HCT116 (cell line): ENCODE measurements around the gene PLAAT3. TPM values are rescaled to one million over a fixed set of nuclear protein-coding genes. Genes with fewer than 3 reads are reported as not detected.

Experiments
- ATAC-seq: fragments of 200-7000 bp; cut with Tn5 transposase; 2 replicates; pipeline ENCODE4 v1.9.1; 2020; ENCODE audit warnings: mild to moderate bottlenecking, moderate library complexity
- BruUV-seq: library from RNA; stranded (reverse); fragments of 400-500 nt; replicated peaks from 2 replicates; lab custom pipeline; 2021; lab: Mats Ljungman, UMichigan
- CTCF ChIA-PET: fragments of 300-600 bp; sonication (Branson Sonifier 250); formaldehyde crosslinking; loops from one replicate; lab custom pipeline; 2021; ENCODE audit warnings: antibody characterized with exemption; lab: Charles Lee
- POLR2A ChIA-PET: fragments of 300-600, 350-600 bp; sonication (Branson Sonifier 250); formaldehyde crosslinking; loops from one replicate; lab custom pipeline; 2021; ENCODE audit warnings: antibody characterized with exemption; lab: Charles Lee
- RAD21 ChIA-PET, 2 experiments: fragments of 300-600 bp; sonication (Branson Sonifier 250); formaldehyde crosslinking; loops; one replicate each; lab custom pipeline; 2023; ENCODE audit warnings: low total read pairs in 2 of 2; ENCODE audit not compliant: uncharacterized antibody in 2 of 2, unreplicated experiment in 2 of 2, low non-redundant PET in 1 of 2; lab: Charles Lee
- DNase-seq: peaks from one replicate; pipeline ENCODE4 v3.0.0-alpha.2; 2010; ENCODE audit warnings: low read depth, low spot score
- H2AFZ ChIP-seq: fragments of 200-600 bp; shearing (Covaris generic), sonication (generic); 2 replicates; pipeline ENCODE4 v1.6.1; 2017; ENCODE audit warnings: low read depth, mixed run types, mixed read lengths, antibody characterized with exemption, low read length; ENCODE audit not compliant: poor library complexity, severe bottlenecking
- H3K27ac ChIP-seq: 2 replicates; pipeline ENCODE4 v1.5.1; 2012; ENCODE audit warnings: low read depth, low read length
- H3K27me3 ChIP-seq: fragments of 200-600 bp; sonication (generic); 2 replicates; pipeline ENCODE4 v1.6.1; 2016; ENCODE audit warnings: mixed run types, low read length, mixed read lengths; ENCODE audit not compliant: insufficient read depth
- H3K36me3 ChIP-seq, 2 experiments: fragments of 200-500 bp in 1 of 2; fragments of 200-600 bp in 1 of 2; sonication (Bioruptor generic) in 1 of 2; sonication (generic) in 1 of 2; 2 replicates each; pipeline versions ENCODE4 v1.5.1 to v1.6.1; 2014 to 2016; ENCODE audit warnings: low read length in 2 of 2, inconsistent platforms in 1 of 2, mixed read lengths in 1 of 2, mixed run types in 1 of 2; ENCODE audit not compliant: insufficient read depth in 2 of 2, control insufficient read depth in 1 of 2
- H3K4me1 ChIP-seq, 2 experiments: fragments of 200-600 bp in 1 of 2; sonication (generic) in 1 of 2; 2 replicates each; pipeline versions ENCODE4 v1.5.1 to v1.6.1; 2012 to 2017; ENCODE audit warnings: low read length in 2 of 2, inconsistent platforms in 1 of 2, mild to moderate bottlenecking in 1 of 2, mixed read lengths in 1 of 2, mixed run types in 1 of 2, moderate library complexity in 1 of 2; ENCODE audit not compliant: insufficient read depth in 2 of 2, control insufficient read depth in 1 of 2
- H3K4me2 ChIP-seq: fragments of 200-600 bp; sonication (generic); 2 replicates; pipeline ENCODE4 v1.6.1; 2017; ENCODE audit warnings: mixed run types, low read length, mixed read lengths
- H3K4me3 ChIP-seq, 2 experiments: fragments of 200-600 bp in 1 of 2; sonication (generic) in 1 of 2; replicated peaks in 1 of 2; 2 replicates each; pipeline ENCODE4 v1.5.1; 2011 to 2016; ENCODE audit warnings: low read length in 2 of 2, control low read depth in 1 of 2, low read depth in 1 of 2, mild to moderate bottlenecking in 1 of 2, mixed read lengths in 1 of 2, mixed run types in 1 of 2
- H3K79me2 ChIP-seq: fragments of 200-600 bp; sonication (generic); 2 replicates; pipeline ENCODE4 v1.6.1; 2017; ENCODE audit warnings: mild to moderate bottlenecking, mixed run types, low read length, moderate library complexity, mixed read lengths; ENCODE audit not compliant: insufficient read depth
- H3K9ac ChIP-seq: fragments of 200-600 bp; sonication (generic); 2 replicates; pipeline ENCODE4 v1.6.1; 2016; ENCODE audit warnings: low read length, mixed read lengths
- H3K9me2 ChIP-seq: fragments of 200-600 bp; sonication (generic), shearing (Covaris generic); 2 replicates; pipeline ENCODE4 v1.6.1; 2017; ENCODE audit warnings: mixed run types, mild to moderate bottlenecking, moderate library complexity; ENCODE audit not compliant: insufficient read depth
- H3K9me3 ChIP-seq, 2 experiments: fragments of 200-500 bp in 1 of 2; fragments of 200-600 bp in 1 of 2; sonication (Bioruptor generic) in 1 of 2; sonication (generic) in 1 of 2; 2 replicates each; pipeline ENCODE4 v1.6.1; 2014 to 2017; ENCODE audit warnings: low read length in 2 of 2, mixed read lengths in 2 of 2, inconsistent platforms in 1 of 2, low read depth in 1 of 2, mild to moderate bottlenecking in 1 of 2, mixed run types in 1 of 2, moderate library complexity in 1 of 2; ENCODE audit not compliant: control insufficient read depth in 1 of 2, insufficient read depth in 1 of 2
- H4K20me1 ChIP-seq: fragments of 200-600 bp; sonication (generic), shearing (Covaris generic); 2 replicates; pipeline ENCODE4 v1.6.1; 2017; ENCODE audit warnings: mixed run types, mild to moderate bottlenecking, moderate library complexity; ENCODE audit not compliant: insufficient read depth
- ATF3 ChIP-seq: IDR thresholded peaks from 2 replicates; pipeline ENCODE4 v1.6.1; 2012
- CTCF ChIP-seq, 3 experiments: fragments of 200-600 bp in 1 of 3; sonication (generic) in 1 of 3; IDR thresholded peaks in 2 of 3; conservative IDR thresholded peaks in 1 of 3; 2 replicates each; pipeline ENCODE4 v1.5.1; 2012 to 2017; ENCODE audit warnings: low read depth in 2 of 3, low read length in 2 of 3, antibody characterized with exemption in 1 of 3, borderline replicate concordance in 1 of 3, control low read depth in 1 of 3, mild to moderate bottlenecking in 1 of 3, mixed read lengths in 1 of 3, mixed run types in 1 of 3, moderate library complexity in 1 of 3; ENCODE audit not compliant: insufficient read depth in 1 of 3
- ELF1 ChIP-seq: IDR thresholded peaks from 2 replicates; pipeline ENCODE4 v1.6.1; 2012; ENCODE audit warnings: low read depth, borderline replicate concordance
- EZH2 ChIP-seq: fragments of 200-600 bp; sonication (generic); IDR thresholded peaks from 2 replicates; pipeline ENCODE4 v1.6.1; 2017; ENCODE audit warnings: antibody characterized with exemption, mixed run types
- EZH2phosphoT487 ChIP-seq: fragments of 200-600 bp; IDR thresholded peaks from 2 replicates; pipeline ENCODE4 v1.6.1; 2018; ENCODE audit warnings: antibody characterized with exemption, borderline replicate concordance
- FOSL1 ChIP-seq: IDR thresholded peaks from 2 replicates; pipeline ENCODE4 v1.6.1; 2012; ENCODE audit warnings: low read depth
- JUND ChIP-seq: IDR thresholded peaks from 2 replicates; pipeline ENCODE4 v1.6.1; 2012
- POLR2A ChIP-seq: IDR thresholded peaks from 2 replicates; pipeline ENCODE4 v1.7.0; 2011; ENCODE audit warnings: borderline replicate concordance; ENCODE audit not compliant: insufficient read depth, insufficient read length; ENCODE audit errors: extremely low read depth
- POLR2AphosphoS5 ChIP-seq: IDR thresholded peaks from 2 replicates; pipeline ENCODE4 v1.6.1; 2011; ENCODE audit warnings: mild to moderate bottlenecking, low read depth, low read length, moderate library complexity
- RAD21 ChIP-seq: IDR thresholded peaks from 2 replicates; pipeline ENCODE4 v1.6.1; 2012; ENCODE audit warnings: low read depth, mild to moderate bottlenecking
- REST ChIP-seq: IDR thresholded peaks from 2 replicates; pipeline ENCODE4 v1.6.1; 2012; ENCODE audit warnings: low read depth
- SP1 ChIP-seq: IDR thresholded peaks from 2 replicates; pipeline ENCODE4 v1.6.1; 2012; ENCODE audit warnings: low read depth
- TCF7L2 ChIP-seq: IDR thresholded peaks from 2 replicates; pipeline ENCODE4 v1.7.0; 2011; ENCODE audit warnings: borderline replicate concordance, inconsistent platforms; ENCODE audit not compliant: insufficient read depth, insufficient read length; ENCODE audit errors: extremely low read depth
- YY1 ChIP-seq: IDR thresholded peaks from 2 replicates; pipeline ENCODE4 v1.6.1; 2011; ENCODE audit warnings: low read length, low read depth, moderate library complexity, mild to moderate bottlenecking; ENCODE audit not compliant: insufficient replicate concordance; ENCODE audit errors: extremely low read depth
- ZBTB33 ChIP-seq: IDR thresholded peaks from 2 replicates; pipeline ENCODE4 v1.6.1; 2011; ENCODE audit warnings: mild to moderate bottlenecking, low read length, moderate library complexity; ENCODE audit not compliant: insufficient replicate concordance; ENCODE audit errors: extremely low read depth
- ZFX ChIP-seq: fragments of 450-650 bp; IDR thresholded peaks from 2 replicates; pipeline ENCODE4 v1.6.1; 2017
- intact Hi-C: fragments of 100-400 bp; cut with micrococcal nuclease; formaldehyde crosslinking; loops from 2 replicates; pipeline ENCODE4 v1.10.0; 2022
- total RNA-seq: library from RNA; stranded (reverse); gene quantifications from one replicate; pipeline ENCODE4 v1.2.1, GENCODE V29; 2021; ENCODE audit not compliant: unreplicated experiment

PLAAT3 gene
- total RNA-seq, 1 experiment from 2014 or later: 31.1 TPM

GRCh38 chr11:63629426-63629825, 15.2 kb upstream of the PLAAT3 start:
- ATAC-seq (no peak), DNase-seq (no peak)
- Histone ChIP-seq H3K27ac (no peak overlapping the region), H3K9ac (no peak overlapping the region), H3K79me2 (no peaks in the 10 kb centered on the region), H3K27me3 (0 out of 2 replicates have a peak, but pooled peaks cover 1% of the 10 kb centered on the region), H3K4me2 (no peak overlapping the region), H3K9me3 (no peaks in the 10 kb centered on the region), H4K20me1 (no peaks in the 10 kb centered on the region), H3K4me1 (peaks cover 0 to 14% of the 10 kb centered on the region in 2 experiments; a peak in 2 of 4 replicates), H2AFZ (no peak overlapping the region), H3K36me3 (peaks cover 13 to 19% of the 10 kb centered on the region in 2 experiments), H3K4me3 (no peak overlapping the region), H3K9me2 (no peaks in the 10 kb centered on the region)
- RAD21 ChIA-PET: no interaction called here
- intact Hi-C loops: no loop called here
- CTCF ChIA-PET: interaction anchor here (0.7 to 3.0 kb wide), 2 partner anchors 10 to 150 kb away, joined by 4 to 12 read pairs; no protein-coding TSS in a partner anchor
- BruUV-seq: no TSS peak
- POLR2A ChIA-PET: no interaction called here
- TF ChIP-seq JUND (no peak), RAD21 (no peak), ATF3 (no peak), POLR2A (no peak), ZFX (no peak), EZH2 (no peak), POLR2AphosphoS5 (no peak), TCF7L2 (no peak), CTCF (IDR thresholded peaks at IDR 0.05 in 2 of 3, conservative IDR thresholded peaks at IDR 0.05 in 1 of 3; ENCODE audit: borderline replicate concordance in 1 of 3, insufficient read depth in 1 of 3, low read depth in 2 of 3, low read length in 2 of 3) (no peak), ZBTB33 (no peak), REST (no peak), YY1 (no peak), SP1 (no peak), ELF1 (no peak), FOSL1 (no peak), EZH2phosphoT487 (no peak)
